ENCODE results near the gene PRAMEF14. TPM values are rescaled to one million over a fixed set of nuclear protein-coding genes. Genes with fewer than 3 reads are reported as not detected.
"Not testable (repeated sequence)": the region's sequence is repeated elsewhere in the genome, so short reads cannot be mapped to it uniquely, and the experiment has no call there.

Gene PRAMEF14
- not detected in 2 replicates for total RNA-seq (2012; rRNA removed)

DNA sequence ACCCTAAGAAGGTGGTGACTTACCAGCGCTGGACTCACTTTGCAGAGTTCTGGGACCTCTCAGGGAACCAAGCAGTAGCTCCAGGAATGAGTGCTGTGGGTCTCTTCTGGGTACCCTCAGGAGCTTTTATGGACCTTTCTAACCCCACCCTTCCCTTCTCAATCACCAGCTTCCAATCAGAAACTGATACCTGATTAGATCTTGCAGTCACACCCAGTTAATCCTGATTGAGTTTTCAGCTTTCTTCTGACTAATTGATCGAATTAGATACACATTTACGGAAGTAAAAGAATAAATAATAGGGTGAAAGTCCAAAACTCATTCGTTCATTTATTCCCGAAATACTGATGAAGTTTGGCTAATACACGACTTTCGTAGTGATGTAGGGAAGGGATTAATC is at the start of gene PRAMEF14:
Gene PRAMEF14 (minus strand): TSS at position 101 of the 400 bp plus-strand sequence. CDS start 1,820 bp downstream, outside the sequence.
- not testable (repeated sequence) for H3K4me3 ChIP-seq (ENCODE audit: low read length); H3K4me1 ChIP-seq (ENCODE audit: control insufficient read depth, insufficient read depth, low read length); H3K27me3 ChIP-seq (ENCODE audit: control insufficient read depth, insufficient read depth, low read length); H3K36me3 ChIP-seq (ENCODE audit: insufficient read depth, low read length); H3K9ac ChIP-seq (ENCODE audit: low read depth, low read length); H3K9me3 ChIP-seq (replicated peaks; ENCODE audit: low read length); H3K4me2 ChIP-seq (ENCODE audit: low read length)

DNA sequence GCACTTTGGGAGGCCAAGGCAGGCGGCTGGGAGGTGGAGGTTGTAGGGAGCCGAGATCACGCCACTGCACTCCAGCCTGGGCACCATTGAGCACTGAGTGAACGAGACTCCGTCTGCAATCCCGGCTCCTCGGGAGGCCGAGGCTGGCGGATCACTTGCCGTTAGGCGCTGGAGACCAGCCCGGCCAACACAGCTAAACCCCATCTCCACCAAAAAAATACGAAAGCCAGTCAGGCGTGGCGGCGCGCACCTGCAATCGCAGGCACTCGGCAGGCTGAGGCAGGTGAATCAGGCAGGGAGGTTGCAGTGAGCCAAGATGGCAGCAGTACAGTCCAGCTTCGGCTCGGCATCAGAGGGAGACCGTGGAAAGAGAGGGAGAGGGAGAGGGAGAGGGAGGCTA is 48.4 kb upstream of the PRAMEF14 start:
- not testable (repeated sequence) for H3K4me2 ChIP-seq (ENCODE audit: low read length); H3K9ac ChIP-seq (ENCODE audit: low read depth, low read length); H3K4me1 ChIP-seq (ENCODE audit: control insufficient read depth, insufficient read depth, low read length); H3K27me3 ChIP-seq (ENCODE audit: control insufficient read depth, insufficient read depth, low read length); H3K36me3 ChIP-seq (ENCODE audit: insufficient read depth, low read length); H3K4me3 ChIP-seq (ENCODE audit: low read length); H3K9me3 ChIP-seq (replicated peaks; ENCODE audit: low read length)

- H3K27me3 ChIP-seq (ENCODE audit: control insufficient read depth, insufficient read depth, low read length); H3K9ac ChIP-seq (ENCODE audit: low read depth, low read length); H3K4me2 ChIP-seq (ENCODE audit: low read length); H3K36me3 ChIP-seq (ENCODE audit: insufficient read depth, low read length); H3K4me3 ChIP-seq (ENCODE audit: low read length); H3K4me1 ChIP-seq (ENCODE audit: control insufficient read depth, insufficient read depth, low read length); H3K9me3 ChIP-seq (replicated peaks; ENCODE audit: low read length): not testable (repeated sequence)
Measured at GRCh38 chr1:13394761-13395160, 47.8 kb upstream of the PRAMEF14 start.

GRCh38 chr1:13393004-13393403 is 46.1 kb upstream of the PRAMEF14 start:
- H3K9ac ChIP-seq (ENCODE audit: low read depth, low read length); H3K4me3 ChIP-seq (ENCODE audit: low read length): not testable (repeated sequence)

GRCh38 chr1:13389332-13389731 is 42.4 kb upstream of the PRAMEF14 start, which contains the start of gene PRAMEF17:
Gene PRAMEF17 (plus strand): TSS chr1:13389632. CDS start chr1:13389658, 26 bp downstream.
- H3K36me3 ChIP-seq (ENCODE audit: insufficient read depth, low read length); H3K4me2 ChIP-seq (ENCODE audit: low read length); H3K4me1 ChIP-seq (ENCODE audit: control insufficient read depth, insufficient read depth, low read length); H3K4me3 ChIP-seq (ENCODE audit: low read length); H3K27me3 ChIP-seq (ENCODE audit: control insufficient read depth, insufficient read depth, low read length); H3K9ac ChIP-seq (ENCODE audit: low read depth, low read length); H3K9me3 ChIP-seq (replicated peaks; ENCODE audit: low read length): not testable (repeated sequence)

More at GRCh38 chr1:13393004-13393403, 46.1 kb upstream of the PRAMEF14 start:
- H3K36me3 ChIP-seq (ENCODE audit: insufficient read depth, low read length); H3K27me3 ChIP-seq (ENCODE audit: control insufficient read depth, insufficient read depth, low read length); H3K9me3 ChIP-seq (replicated peaks; ENCODE audit: low read length); H3K4me1 ChIP-seq (ENCODE audit: control insufficient read depth, insufficient read depth, low read length); H3K4me2 ChIP-seq (ENCODE audit: low read length): not testable (repeated sequence)

DNA sequence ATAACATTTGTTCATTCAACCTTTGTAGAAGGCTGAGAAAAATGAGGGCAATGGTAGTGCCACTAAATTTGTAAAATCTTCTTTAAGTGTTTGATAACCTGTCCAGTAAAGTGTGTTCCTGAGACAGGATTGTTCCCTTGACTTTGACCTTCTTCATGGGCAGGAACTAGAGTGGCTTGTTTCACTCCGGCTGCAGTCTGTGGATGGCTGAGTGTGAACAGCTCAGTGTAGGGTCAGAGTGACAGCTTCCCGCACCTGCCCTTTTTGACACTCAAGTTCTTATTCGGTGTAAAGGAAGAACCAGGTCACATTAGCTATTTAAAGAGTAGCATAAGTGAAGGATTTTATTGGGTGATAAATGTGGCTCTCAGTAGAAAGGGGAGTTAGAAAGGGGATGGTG is 33.4 kb upstream of the PRAMEF14 start:
- H3K4me3 ChIP-seq (ENCODE audit: low read length); H3K4me2 ChIP-seq (ENCODE audit: low read length); H3K9ac ChIP-seq (ENCODE audit: low read depth, low read length); H3K4me1 ChIP-seq (ENCODE audit: control insufficient read depth, insufficient read depth, low read length); H3K36me3 ChIP-seq (ENCODE audit: insufficient read depth, low read length); H3K27me3 ChIP-seq (ENCODE audit: control insufficient read depth, insufficient read depth, low read length); H3K9me3 ChIP-seq (replicated peaks; ENCODE audit: low read length): not testable (repeated sequence)

GRCh38 chr1:13378983-13379382 is 32.0 kb upstream of the PRAMEF14 start:
- not testable (repeated sequence) for H3K36me3 ChIP-seq (ENCODE audit: insufficient read depth, low read length); H3K27me3 ChIP-seq (ENCODE audit: control insufficient read depth, insufficient read depth, low read length); H3K4me2 ChIP-seq (ENCODE audit: low read length); H3K4me3 ChIP-seq (ENCODE audit: low read length); H3K9ac ChIP-seq (ENCODE audit: low read depth, low read length); H3K4me1 ChIP-seq (ENCODE audit: control insufficient read depth, insufficient read depth, low read length); H3K9me3 ChIP-seq (replicated peaks; ENCODE audit: low read length)

GRCh38 chr1:13368544-13368943 is 21.6 kb upstream of the PRAMEF14 start:
- H3K9me3 ChIP-seq (replicated peaks; ENCODE audit: low read length); H3K27me3 ChIP-seq (ENCODE audit: control insufficient read depth, insufficient read depth, low read length); H3K9ac ChIP-seq (ENCODE audit: low read depth, low read length); H3K36me3 ChIP-seq (ENCODE audit: insufficient read depth, low read length); H3K4me1 ChIP-seq (ENCODE audit: control insufficient read depth, insufficient read depth, low read length); H3K4me2 ChIP-seq (ENCODE audit: low read length); H3K4me3 ChIP-seq (ENCODE audit: low read length): not testable (repeated sequence)

DNA sequence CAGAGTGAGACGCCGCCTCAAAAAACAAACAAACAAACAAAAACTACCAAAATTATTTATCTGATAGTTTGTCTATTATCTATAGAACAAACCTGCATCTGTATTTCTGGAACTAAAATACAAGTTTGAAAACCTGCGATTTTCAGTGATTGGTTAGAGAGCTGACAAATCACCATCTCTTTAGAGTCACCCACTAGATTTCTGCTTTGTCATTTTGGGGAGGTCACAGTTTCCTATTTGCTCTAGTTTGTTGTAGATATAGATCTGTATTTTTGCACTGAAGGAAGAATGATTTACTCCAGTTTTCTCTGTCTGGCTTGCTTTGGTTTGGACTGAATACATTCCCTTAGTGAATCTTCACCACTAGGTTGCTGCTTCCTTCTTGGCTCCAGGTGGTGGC is 19.6 kb upstream of the PRAMEF14 start:
- not testable (repeated sequence) for H3K9me3 ChIP-seq (replicated peaks; ENCODE audit: low read length); H3K36me3 ChIP-seq (ENCODE audit: insufficient read depth, low read length); H3K9ac ChIP-seq (ENCODE audit: low read depth, low read length); H3K27me3 ChIP-seq (ENCODE audit: control insufficient read depth, insufficient read depth, low read length); H3K4me1 ChIP-seq (ENCODE audit: control insufficient read depth, insufficient read depth, low read length); H3K4me2 ChIP-seq (ENCODE audit: low read length); H3K4me3 ChIP-seq (ENCODE audit: low read length)

DNA sequence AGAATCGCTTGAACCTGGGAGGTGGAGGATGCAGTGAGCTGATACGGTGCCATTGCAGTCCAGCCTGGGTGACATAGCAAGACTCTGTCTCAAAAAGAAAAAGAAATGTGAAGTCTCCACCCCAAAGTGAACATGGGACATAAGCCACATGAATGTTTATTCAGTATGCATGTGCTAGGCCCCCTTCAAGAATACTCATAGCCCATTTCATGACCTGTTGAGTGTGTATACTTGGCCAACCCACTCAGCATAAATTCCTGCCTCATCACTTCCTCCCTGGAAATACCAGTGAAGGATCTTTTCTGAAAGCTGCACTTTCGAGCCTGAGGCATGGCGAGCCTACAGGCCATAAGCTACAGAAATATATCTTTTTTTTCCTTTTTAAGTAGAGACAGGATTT is 18.0 kb upstream of the PRAMEF14 start:
- not testable (repeated sequence) for H3K4me2 ChIP-seq (ENCODE audit: low read length); H3K4me1 ChIP-seq (ENCODE audit: control insufficient read depth, insufficient read depth, low read length); H3K9ac ChIP-seq (ENCODE audit: low read depth, low read length); H3K4me3 ChIP-seq (ENCODE audit: low read length); H3K36me3 ChIP-seq (ENCODE audit: insufficient read depth, low read length); H3K27me3 ChIP-seq (ENCODE audit: control insufficient read depth, insufficient read depth, low read length); H3K9me3 ChIP-seq (replicated peaks; ENCODE audit: low read length)

- not testable (repeated sequence) for H3K9me3 ChIP-seq (replicated peaks; ENCODE audit: low read length); H3K4me1 ChIP-seq (ENCODE audit: control insufficient read depth, insufficient read depth, low read length); H3K27me3 ChIP-seq (ENCODE audit: control insufficient read depth, insufficient read depth, low read length); H3K36me3 ChIP-seq (ENCODE audit: insufficient read depth, low read length); H3K4me2 ChIP-seq (ENCODE audit: low read length); H3K9ac ChIP-seq (ENCODE audit: low read depth, low read length); H3K4me3 ChIP-seq (ENCODE audit: low read length)
Measured at GRCh38 chr1:13362364-13362763, 15.4 kb upstream of the PRAMEF14 start.

DNA sequence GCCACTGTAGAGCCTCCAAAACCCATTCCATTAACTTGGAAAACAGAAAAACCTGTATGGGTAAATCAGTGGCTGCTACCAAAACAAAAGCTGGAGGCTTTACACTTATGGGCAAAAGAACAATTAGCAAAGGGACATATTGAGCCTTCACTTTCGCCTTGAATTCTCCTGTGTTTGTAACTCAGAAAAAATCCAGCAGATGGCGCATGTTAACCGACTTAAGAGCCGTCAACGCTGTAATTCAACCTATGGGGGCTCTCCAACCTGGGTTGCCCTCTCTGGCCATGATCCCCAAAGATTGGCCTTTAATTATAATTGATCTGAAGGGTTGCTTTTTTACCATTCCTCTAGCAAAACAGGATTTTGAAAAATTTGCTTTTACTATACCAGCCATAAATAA is 9.8 kb upstream of the PRAMEF14 start:
- not testable (repeated sequence) for H3K9me3 ChIP-seq (replicated peaks; ENCODE audit: low read length); H3K27me3 ChIP-seq (ENCODE audit: control insufficient read depth, insufficient read depth, low read length); H3K4me1 ChIP-seq (ENCODE audit: control insufficient read depth, insufficient read depth, low read length); H3K36me3 ChIP-seq (ENCODE audit: insufficient read depth, low read length); H3K4me3 ChIP-seq (ENCODE audit: low read length); H3K4me2 ChIP-seq (ENCODE audit: low read length); H3K9ac ChIP-seq (ENCODE audit: low read depth, low read length)

- H3K27me3 ChIP-seq (ENCODE audit: control insufficient read depth, insufficient read depth, low read length); H3K4me2 ChIP-seq (ENCODE audit: low read length); H3K36me3 ChIP-seq (ENCODE audit: insufficient read depth, low read length); H3K4me3 ChIP-seq (ENCODE audit: low read length); H3K4me1 ChIP-seq (ENCODE audit: control insufficient read depth, insufficient read depth, low read length); H3K9me3 ChIP-seq (replicated peaks; ENCODE audit: low read length); H3K9ac ChIP-seq (ENCODE audit: low read depth, low read length): not testable (repeated sequence)
Measured at GRCh38 chr1:13354475-13354874, 7.5 kb upstream of the PRAMEF14 start.
